Activated CD4-positive, alpha-beta T cell treated with anti-CD3 and anti-CD28 coated beads, Interleukin-2, amount 50 U/mL, for 48 hours (primary cell): ENCODE results near the gene PPP2R3B.
"Not testable (repeated sequence)": the region's sequence is repeated elsewhere in the genome, so short reads cannot be mapped to it uniquely, and the experiment has no call there.

Source experiments
- DNase-seq, 2 experiments: peaks; one replicate each; pipeline ENCODE4 v3.0.0-alpha.2; 2020

Gene PPP2R3B

DNA sequence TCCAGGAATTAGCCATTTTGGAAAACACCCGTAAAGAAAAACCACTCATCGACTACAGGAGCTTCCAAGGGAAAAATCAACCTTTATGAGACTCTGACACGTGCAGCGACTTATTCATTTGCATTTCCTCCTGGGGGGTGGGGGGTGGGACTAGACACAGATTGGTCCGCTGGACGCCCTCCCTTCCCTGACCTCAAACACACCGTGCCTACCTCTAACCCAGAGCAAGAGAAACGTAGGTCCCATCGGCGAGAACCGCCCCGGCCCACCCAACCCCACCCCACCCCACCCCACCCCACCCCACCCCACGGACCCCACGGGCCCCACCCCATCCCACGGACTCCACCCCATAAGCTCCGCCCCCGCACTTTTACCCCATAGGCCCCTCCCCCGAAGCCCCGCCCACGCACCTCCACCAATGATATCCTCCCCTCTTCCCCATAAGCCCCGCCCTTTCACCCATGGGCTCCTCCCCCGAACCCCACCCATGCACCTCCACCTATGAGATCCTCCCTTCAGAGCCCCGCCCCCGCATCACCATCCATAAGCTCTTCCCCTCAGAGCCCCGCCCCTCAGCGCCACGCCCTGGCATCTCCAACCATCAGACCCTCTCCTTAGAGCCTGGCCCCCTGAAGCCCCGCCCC is 69.2 kb downstream of the PPP2R3B start:
- no peak for DNase-seq

DNA sequence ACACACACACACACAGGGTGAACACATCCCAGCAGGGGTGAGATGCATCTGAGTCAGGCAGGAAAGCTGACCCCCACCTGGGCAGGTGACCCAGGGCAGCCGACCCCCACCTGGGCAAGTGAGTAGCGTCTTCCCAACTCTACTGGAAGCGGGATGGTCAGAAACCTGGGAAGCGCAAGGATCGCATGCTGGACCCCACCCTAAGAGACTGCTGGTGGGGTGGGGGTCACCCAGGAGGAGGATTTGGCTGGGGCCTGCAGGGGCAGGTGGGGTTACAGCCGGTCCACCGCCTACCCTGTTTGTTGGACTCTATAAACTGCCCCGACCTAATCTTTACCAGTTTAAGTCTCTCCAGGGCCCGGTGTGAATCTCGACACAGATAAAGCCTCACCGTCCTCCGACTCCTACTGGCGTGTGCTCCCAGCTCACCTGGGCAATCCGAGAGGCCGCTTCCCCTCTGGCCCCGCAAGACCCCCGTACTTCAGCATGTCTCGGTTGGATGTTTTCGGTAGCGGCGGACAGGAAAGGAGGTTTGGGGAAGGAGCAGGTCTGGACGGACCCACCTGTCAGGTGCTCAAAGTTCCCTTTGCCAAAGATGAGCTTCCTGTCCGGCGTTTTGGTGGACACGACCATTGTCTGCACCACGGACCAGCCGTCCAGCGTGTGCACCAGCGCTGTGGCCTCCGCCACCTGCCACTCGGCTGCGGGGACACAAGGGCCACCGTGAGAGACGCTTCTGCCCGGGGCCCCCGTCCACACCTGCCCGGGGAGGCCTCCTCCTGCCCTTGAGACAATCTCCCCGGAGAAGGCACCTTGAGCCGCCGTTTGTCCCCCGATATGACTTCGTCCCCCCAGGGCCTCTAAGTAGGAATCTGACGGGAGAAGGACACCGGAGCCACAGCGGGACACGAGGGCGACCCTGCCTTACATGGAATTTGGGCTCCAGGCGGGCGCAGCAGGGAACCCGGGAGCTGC is 70.1 kb downstream of the PPP2R3B start:
- DNase-seq: no peak

DNA sequence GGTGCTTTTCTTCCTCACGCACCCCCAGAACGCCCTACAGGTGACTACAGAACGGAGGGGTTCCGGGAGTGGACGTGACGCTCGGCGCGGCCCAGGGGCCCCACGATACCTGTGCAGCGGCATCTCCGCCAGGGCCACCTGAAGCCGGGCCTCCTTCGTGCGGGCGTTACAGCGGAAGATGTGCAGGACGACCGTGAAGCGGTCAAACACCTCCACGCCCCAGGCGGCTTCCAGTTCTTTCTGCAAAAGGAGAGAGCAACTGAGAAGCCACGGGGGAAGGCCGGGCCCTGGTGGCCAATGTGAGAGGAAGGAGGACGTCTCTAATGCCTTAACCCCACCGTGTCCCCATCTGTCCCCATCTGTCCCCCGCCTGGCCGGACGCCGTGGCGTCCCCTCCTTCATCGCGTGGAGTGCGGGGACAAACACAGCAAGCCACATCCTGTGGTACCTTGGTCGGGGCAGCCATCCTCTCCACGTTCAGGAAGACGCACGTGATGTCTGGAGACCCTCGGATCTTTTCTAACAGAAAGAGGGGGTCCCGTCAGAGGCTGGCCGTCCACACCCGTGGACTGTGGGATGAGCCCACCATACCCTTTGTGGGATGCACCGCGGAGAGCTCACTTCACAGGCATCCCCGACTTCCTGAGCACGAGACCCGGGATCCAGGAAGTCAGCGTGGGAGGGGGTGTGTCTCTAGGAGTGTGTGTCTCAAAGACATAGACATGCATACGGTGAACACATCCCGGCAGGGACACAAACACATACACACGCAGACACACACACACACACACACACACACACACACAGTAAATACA is 71.7 kb downstream of the PPP2R3B start:
- DNase-seq: no peak

DNA sequence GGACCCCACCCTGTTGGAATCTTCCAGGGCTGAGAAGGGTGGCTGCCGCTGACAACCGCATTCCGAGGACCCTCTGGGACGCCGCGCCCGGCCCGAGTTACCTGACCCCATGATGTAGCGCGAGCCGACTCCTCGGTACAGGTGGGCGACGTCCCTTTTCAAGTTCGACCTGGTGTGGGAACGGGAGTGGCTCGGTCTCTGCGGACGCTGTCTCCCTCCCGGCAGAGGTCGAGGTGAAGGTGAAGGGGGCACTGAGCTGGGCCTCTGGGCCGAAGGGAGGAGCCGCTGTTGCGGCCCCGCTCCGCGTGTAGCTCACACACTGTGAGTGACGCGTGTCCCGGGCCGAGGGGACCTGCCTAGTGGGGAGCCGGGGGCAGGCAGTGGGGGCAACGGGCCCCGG is 72.7 kb downstream of the PPP2R3B start:
- DNase-seq: no peak

DNA sequence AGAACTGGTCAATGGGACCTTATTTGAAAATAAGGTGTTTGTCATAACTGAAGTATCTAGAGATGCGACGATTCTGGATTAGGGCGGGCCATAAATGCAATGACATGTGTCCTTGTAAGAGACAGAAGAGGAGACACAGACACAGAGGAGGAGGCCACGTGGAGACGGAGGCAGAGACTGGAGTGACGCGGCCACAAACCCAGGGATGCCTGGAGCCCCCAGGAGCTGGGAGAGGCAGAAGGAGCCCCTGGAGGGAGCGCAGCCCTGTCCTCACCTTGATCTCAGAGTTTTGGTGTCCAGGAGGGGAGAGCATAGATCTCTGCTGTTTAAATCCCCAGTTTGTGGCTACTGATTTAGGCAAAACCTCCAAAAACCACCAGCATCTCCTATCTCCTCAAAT is 73.2 kb downstream of the PPP2R3B start:
- DNase-seq: no peak

DNA sequence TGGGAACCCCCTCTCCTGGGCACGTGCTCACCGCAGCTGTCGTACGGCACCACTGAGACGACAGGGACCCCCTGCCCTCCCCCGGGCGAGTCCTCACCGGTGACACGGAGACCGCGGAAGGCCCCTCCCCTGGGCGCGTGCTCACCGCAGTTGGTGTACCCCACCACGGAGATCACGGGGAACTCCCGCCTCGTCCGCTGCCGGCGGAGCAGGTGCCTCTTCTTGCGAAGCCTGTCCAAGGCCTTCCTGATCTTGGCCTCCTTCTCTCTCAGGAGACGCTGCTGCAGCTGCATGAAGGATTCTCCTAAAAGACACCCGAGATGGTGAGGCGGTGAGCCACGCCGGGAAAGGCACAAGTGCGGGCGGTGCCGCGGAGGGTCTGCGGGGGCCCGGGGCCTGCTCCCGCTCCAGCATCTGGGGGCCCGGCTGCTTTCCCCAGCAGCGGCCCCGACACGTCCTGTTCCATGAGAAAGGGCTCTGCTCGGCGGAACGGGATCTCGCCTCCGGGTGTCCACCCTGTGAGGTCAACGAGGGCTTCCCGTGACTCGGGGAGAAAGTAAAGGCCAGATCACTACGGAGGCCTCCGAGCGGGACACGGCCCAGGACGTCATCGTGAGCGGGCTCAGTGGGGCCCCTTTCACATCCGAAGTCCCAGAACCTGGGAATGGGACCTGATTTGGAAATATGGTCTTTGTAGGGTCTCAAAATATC is 73.9 kb downstream of the PPP2R3B start:
- DNase-seq: no peak

DNA sequence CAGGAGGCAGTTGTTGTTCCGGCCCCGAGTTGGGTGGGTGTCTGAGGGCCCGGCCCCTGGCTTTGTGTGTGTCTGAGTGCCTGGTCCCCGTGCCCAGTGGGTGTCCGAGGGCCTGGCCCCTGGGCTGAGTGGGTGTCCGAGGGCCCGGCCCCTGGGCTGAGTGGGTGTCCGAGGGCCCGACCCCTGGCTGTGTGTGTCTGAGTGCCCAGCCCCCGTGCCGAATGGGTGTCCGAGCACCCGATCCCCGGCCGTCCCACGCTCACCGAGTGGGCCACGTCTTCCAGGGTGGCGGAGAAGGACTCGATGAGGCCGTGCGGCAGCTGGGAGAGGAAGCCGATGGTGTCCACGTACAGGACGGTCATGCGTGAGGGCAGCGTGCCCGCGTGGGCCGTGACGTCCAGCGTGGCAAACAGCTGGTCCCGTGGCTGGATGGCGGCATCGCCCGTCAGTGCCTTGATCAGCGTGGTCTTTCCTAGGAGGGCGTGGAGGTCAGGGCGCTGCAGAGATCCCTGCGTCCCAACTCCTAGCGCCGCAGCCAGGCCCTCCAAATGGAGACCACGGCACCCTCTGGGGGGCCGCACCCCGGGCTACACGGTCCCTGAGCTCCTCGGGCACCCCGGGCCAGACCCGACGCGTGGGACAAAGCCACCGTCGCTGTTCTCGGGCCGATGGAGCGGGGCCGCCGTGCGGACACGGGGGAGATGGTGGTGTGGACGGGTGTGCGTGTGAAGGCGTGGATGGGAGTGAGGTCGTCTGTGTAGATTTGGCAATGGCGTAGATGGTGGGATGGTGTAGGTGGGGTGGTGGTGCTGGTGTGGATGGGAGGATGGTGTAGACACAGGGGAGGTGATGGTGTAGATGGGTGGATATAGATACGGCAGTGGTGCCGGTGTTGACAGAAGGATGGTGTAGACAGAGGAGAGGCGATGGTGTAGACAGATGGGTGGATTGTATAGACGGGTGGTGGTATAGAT is 75.3 kb downstream of the PPP2R3B start:
- DNase-seq: no peak

DNA sequence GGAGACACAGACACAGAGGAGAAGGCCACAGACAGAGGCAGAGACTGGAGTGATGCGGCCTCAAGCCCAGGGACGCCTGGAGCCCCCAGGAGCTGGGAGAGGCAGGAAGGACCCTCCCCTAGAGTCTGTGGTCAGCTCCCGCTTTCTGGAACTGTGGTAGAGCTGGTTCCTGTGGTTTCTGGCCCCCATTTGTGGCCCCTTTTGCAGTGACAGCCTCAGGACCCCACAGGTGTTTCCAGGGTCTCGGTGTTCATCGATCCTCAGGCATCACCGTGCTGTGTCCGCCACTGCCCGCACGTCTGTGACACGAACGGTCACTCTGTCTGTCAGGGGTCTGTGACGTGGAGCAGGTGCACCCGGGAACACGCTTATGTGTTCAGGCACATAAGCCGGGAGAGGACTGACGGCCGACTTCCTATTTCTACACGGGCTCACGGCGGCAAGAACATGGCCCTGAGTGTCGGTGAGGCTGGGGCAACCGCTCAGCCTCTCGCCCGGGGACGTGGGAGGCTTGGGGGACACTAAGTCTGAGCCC is 76.0 kb downstream of the PPP2R3B start:
- DNase-seq: no peak

DNA sequence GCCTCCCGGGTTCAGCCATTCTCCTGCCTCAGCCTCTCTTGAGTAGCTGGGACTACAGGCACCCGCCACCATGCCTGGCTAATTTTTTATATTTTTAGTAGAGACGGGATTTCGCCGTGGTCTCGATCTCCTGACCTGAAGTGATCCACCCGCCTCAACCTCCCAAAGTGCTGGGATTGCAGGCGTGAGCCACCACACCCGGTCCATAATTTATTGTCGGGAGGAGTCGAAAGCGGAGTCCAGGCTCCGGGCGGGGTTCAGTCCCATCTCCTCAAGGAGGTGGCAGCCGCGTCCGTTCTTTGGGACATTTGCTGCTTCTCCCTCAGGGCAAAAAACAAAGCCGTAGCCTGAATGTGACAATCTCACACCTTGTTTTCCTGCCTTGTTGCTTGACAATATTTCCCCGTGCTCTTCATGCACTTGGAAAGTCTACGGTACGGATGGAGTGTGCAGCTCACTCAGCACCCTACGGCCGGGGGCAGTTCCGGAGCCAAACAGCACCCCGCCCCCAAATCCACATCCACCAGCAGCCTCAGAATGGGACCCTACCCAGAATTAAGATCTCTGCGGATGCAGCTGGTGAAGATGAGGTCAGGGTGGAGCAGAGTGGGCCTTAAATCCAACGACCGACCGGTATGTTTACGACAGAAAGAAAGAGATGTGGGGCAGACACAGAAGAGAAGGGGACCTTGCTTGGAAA is 77.7 kb downstream of the PPP2R3B start:
- DNase-seq: no peak

DNA sequence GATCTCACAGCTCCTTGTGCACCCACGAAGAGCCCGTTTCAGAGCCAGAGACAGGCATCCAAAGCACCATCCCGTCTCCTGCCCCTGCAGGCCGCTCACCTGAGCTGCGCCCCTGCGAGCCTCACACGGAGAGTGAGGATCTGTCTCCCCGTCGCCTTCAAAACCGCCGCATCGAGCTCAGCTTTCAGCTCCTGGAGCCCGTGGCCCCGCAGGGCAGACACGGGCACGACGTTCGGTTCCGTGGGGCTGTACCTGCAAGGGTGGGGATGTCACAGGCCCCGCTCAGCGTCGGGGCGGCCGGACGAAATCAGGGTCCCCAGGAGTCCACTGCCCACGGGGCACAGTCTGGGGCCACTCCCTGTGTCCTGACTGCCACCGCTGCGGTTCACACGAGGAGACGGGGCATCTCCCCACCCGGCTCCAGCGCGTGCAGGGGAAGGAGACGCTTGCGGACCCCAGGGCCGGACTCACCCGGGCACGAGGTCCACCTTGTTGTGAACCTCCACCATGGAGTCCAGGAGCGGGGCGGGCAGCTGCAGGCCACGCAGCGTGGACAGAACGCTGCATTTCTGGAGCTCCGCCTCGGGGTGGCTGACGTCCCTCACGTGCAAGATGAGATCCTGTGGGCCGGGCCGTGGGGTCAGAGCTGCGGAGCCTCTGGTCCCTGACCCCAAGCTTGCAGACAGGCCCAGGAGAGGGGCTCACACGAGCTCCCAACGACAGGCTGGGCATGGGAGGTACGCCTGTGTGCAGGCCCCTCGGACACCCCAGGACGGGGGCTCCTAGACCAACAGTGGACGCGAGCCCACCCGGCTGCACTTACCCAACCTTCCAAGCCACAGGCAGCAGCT is 79.2 kb downstream of the PPP2R3B start:
- no peak for DNase-seq

DNA sequence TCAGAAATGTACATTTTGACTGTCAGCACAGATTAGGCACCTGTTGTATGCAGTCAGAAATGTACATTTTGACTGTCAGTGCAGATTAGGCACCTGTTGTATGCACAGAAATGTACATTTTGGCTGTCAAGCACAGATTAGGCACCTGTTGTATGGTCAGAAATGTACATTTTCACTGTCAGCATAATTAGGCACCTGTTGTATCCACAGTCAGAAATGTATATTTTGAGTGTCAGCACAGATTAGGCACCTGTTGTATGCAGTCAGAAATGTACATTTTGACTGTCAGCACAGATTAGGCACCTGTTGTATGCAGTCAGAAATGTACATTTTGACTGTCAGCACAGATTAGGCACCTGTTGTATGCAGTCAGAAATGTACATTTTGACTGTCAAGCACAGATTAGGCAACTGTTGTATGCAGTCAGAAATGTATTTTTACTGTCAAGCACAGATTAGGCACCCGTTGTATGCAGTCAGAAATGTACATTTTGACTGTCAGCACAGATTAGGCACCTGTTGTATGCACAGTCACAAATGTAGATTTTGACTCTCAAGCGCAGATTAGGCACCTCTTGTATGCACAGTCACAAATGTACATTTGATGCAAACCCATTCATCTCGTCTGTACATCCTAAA is 80.0 kb downstream of the PPP2R3B start:
- DNase-seq: not testable (repeated sequence)

DNA sequence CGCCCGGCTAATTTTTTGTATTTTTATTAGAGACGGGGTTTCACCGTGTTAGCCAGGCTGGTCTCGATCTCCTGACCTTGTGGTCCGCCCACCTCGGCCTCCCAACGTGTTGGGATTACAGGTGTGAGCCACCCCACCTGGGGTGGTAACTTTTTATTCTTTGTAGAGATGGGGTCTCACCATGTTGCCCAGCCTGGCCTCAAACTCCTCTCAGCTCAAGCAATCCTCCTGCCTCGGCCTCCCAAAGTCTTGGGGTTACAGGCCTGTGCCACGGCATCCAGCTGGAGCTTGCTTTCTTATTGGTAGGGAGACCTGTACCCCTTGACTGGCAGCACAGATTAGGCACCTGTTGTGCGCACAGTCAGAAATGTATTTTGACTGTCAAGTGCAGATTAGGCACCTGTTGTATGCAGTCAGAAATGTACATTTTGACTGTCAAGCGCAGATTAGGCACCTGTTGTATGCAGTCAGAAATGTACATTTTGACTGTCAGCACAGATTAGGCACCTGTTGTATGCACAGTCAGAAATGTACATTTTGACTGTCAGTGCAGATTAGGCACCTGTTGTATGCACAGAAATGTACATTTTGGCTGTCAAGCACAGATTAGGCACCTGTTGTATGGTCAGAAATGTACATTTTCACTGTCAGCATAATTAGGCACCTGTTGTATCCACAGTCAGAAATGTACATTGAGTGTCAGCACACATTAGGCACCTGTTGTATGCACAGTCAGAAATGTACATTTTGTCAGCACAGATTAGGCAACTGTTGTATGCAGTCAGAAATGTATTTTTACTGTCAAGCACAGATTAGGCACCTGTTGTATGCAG is 80.7 kb downstream of the PPP2R3B start:
- not testable (repeated sequence) for DNase-seq

DNA sequence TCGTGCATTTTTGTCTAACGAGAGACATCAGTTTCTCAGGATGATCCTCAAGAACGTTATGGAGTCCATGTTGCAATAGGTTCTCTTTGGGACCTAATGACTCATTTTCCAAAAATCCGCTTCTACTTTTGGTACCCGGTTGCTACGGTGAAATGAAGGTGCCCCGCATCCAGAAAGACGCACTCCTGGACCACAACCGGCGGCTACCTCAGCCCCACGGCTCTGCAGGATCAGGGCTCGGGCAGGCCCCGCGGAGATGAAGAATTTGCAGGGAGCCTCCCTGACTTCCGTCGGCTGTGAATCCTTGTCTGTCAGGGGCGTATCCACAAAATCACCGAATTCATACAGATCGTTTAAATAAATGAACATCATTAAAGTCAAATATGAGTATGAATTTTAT is 83.7 kb downstream of the PPP2R3B start:
- DNase-seq: no peak

DNA sequence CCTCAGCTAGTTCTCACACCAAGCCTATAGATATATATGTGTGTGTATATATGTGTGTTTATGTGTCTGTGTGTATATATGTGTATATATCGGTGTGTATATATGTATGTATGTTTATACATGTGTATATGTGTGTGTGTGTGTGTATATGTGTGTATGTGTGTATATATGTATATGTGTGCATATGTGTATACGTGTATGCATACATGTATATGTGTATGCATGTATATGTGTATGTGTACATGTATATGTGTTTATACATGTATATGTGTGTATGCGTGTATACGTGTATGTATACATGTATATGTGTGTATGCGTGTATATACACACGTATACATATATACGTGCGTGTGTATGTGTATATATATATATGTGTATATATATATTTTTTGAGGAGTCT is 86.4 kb downstream of the PPP2R3B start:
- DNase-seq: no peak

DNA sequence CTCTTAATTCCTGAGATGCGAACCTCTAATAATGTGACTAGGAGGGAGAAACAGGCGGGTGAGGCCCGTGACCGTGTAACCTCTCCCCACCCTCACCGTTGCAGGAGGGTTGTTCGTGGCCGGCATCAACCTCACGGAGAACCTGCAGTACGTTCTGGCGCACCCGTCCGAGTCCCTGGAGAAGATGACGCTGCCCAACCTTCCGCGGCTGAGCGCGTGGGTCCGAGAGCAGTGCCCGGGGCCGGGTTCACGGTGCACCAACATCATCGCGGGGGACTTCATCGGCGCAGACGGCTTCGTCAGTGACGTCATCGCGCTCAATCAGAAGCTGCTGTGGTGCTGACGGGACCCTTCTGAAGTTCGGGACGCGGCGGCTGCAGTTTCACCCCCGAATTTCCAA is 87.7 kb downstream of the PPP2R3B start:
- no peak for DNase-seq

DNA sequence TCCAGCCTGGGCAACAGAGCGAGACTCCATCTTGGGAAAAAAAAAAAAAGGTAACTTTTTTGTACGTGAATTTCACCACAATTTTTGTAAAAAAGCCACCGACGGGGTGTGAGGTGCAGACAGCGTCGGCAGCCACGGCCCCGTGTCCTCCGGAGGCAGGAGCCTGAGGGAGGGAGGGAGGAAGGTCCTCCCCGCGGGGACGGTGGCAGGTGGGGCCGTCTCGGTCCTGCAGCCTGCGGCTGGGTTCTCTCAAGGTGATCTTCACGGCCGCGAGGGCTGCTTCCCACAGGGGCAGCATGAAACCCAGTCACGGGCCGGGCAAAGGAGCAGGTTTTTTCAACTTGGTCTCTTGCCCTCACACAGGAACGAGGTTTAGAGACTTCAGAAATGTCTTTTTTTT is 91.6 kb downstream of the PPP2R3B start:
- DNase-seq: no peak

DNA sequence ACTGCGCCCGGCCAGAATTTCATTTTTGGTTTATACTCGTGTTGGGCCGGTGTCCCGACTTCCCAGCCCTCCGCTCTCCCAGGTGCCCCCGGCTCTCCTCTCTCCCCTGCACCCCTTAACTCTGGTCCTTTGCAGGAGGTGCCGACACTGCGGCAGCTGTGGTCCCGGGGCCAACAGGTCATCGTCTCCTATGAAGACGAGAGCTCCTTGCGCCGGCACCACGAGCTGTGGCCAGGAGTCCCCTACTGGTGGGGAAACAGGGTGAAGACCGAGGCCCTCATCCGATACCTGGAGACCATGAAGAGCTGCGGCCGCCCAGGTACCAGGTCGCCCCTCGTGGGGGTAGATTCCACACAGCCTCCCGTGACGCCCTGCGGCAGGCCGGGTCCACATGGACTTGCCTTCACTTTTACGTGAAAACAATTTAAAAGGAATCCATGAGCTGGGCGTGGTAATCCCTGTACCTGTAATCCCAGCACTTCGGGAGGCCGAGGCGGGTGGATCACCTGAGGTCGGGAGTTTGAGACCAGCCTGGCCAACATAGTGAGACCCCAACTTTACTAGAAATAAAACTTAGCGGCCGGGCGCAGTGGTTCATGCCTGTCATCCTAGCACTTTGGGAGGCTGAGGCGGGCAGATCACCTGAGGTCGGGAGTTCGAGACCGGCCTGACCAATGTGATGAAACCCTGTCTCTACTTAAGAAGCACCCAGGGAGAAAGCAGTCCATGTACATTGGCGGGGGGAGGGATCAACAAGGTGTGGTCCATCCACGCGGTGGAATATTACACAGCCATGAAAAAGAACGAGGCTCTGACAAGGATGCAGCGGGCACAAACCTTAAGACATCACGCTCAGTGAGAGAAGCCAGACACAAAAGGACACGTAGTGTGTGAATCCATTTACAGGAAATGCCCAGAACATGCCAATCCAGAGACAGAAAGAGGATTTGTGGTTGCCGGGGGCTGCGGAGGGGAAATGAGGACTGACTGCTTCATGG is 93.5 kb downstream of the PPP2R3B start:
- DNase-seq: no peak
